ENCODE measurements around the gene TOMM6.

DNA sequence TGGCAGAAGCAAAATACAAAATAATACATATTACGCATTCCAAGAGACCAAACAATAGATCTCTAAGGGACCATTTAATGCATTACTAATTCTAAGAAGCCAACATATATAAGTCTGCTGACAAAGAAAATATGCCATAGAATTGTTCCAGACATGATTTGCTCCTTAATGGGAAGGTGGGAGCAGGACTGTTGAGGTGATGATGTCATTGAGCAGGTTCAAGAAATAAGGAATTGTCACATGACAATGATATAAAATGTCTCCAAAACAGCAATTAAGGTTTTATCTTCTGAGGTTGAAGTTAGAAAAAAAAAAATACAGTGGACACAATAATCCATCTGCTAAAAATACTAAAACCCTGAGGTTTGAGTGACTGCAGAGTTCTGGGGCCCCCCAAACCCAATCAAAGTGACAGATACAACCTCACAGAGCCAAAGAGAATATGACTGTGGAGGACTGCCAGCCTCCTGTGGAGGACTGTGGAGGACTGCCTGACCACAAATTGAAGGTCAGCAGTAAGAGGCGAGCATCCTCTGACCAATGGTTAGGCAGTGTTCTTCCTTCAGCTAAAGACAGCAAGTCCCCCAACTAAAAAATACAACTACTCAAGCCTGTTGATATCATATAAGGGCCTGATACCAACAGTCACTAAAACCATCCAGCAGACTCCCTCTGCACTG, 39.0 kb downstream of the TOMM6 start:
- TF ChIP-seq, protein P1, sequence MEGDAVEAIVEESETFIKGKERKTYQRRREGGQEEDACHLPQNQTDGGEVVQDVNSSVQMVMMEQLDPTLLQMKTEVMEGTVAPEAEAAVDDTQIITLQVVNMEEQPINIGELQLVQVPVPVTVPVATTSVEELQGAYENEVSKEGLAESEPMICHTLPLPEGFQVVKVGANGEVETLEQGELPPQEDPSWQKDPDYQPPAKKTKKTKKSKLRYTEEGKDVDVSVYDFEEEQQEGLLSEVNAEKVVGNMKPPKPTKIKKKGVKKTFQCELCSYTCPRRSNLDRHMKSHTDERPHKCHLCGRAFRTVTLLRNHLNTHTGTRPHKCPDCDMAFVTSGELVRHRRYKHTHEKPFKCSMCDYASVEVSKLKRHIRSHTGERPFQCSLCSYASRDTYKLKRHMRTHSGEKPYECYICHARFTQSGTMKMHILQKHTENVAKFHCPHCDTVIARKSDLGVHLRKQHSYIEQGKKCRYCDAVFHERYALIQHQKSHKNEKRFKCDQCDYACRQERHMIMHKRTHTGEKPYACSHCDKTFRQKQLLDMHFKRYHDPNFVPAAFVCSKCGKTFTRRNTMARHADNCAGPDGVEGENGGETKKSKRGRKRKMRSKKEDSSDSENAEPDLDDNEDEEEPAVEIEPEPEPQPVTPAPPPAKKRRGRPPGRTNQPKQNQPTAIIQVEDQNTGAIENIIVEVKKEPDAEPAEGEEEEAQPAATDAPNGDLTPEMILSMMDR (IDR thresholded peaks at IDR 0.05; ENCODE audit: insufficient read depth, low read length) = no peak
- TF ChIP-seq, protein P2, sequence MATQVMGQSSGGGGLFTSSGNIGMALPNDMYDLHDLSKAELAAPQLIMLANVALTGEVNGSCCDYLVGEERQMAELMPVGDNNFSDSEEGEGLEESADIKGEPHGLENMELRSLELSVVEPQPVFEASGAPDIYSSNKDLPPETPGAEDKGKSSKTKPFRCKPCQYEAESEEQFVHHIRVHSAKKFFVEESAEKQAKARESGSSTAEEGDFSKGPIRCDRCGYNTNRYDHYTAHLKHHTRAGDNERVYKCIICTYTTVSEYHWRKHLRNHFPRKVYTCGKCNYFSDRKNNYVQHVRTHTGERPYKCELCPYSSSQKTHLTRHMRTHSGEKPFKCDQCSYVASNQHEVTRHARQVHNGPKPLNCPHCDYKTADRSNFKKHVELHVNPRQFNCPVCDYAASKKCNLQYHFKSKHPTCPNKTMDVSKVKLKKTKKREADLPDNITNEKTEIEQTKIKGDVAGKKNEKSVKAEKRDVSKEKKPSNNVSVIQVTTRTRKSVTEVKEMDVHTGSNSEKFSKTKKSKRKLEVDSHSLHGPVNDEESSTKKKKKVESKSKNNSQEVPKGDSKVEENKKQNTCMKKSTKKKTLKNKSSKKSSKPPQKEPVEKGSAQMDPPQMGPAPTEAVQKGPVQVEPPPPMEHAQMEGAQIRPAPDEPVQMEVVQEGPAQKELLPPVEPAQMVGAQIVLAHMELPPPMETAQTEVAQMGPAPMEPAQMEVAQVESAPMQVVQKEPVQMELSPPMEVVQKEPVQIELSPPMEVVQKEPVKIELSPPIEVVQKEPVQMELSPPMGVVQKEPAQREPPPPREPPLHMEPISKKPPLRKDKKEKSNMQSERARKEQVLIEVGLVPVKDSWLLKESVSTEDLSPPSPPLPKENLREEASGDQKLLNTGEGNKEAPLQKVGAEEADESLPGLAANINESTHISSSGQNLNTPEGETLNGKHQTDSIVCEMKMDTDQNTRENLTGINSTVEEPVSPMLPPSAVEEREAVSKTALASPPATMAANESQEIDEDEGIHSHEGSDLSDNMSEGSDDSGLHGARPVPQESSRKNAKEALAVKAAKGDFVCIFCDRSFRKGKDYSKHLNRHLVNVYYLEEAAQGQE (IDR thresholded peaks at IDR 0.05; ENCODE audit: insufficient replicate concordance, low read depth) = no peak
